IPS DF 19.7 (cell line): ENCODE data around the gene GALR3.

Source experiments
- DNase-seq: peaks from one replicate; pipeline ENCODE4 v3.0.0-alpha.2; 2013; ENCODE audit warnings: low read depth, low spot score

GALR3 gene

DNA sequence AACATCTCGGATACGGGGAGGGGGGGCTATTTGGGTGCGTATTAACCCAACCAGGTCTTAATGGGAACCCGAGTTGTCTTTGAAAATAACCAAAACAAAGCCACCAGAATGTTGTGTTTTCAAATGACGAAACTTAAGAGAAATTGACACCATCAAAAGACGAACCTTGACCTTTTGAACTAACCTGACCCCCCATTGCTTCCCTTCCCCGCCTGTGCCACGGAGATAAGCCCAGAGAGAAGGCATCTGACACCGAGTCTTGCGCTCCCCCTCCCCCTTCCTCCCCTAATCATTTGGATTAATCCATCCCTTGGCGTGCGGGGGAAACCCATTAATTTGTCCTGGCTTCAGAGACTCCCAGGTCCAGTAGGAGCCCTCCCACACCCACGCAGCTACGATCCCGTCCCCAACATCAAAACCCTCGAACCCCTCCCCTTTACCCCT lies 20.0 kb upstream of the GALR3 start:
- DNase-seq = no peak

GRCh38 chr22:37803639-37804351 lies 19.4 kb upstream of the GALR3 start:
- no peak for DNase-seq

GRCh38 chr22:37804352-37804880 lies 18.8 kb upstream of the GALR3 start:
- no peak for DNase-seq

- no peak for DNase-seq
These were observed 18.0 kb upstream of the GALR3 start for GRCh38 chr22:37804881-37805809.

- no peak for DNase-seq
These were observed 17.3 kb upstream of the GALR3 start for GRCh38 chr22:37805810-37806277.

DNA sequence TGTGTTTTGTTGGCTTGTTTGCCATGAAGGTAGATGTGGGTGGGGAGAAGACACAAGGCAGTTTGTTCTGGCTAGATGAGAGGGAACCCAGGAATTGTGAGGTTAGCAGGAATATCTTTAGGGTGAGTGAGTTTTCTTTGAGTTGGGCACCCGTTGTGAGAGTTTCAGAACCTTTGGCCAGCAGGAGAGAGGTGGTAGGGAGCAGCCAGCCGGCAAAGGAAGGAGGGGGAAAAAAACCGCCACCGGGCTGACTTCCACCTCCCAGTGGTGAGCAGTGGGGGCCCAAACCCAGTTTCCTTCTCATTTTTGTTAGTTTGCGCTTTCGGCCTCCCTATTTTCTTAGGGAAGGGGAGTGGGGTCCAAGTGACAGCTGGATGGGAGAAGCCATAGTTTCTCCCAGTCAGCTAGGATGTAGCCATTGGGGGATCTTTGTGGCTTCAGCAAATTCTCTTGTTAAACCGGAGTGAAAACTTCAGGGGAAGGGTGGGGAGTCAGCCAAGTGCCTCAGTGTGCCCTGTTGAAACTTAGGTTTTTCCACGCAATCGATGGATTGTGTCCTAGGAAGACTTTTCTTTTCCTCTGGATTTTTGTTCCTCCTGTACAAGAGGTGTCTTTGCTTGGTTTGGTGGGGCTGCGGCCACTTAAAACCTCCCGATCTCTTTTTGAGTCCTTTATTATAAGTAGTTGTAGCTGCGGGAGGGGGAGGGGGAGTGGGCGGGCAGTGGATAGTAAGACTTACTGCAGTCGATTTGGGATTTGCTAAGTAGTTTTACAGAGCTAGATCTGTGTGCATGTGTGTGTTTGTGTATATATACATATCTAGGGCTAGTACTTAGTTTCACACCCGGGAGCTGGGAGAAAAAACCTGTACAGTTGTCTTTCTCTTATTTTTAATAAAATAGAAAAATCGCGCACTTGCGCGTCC lies 16.5 kb upstream of the GALR3 start:
- DNase-seq = no peak

DNA sequence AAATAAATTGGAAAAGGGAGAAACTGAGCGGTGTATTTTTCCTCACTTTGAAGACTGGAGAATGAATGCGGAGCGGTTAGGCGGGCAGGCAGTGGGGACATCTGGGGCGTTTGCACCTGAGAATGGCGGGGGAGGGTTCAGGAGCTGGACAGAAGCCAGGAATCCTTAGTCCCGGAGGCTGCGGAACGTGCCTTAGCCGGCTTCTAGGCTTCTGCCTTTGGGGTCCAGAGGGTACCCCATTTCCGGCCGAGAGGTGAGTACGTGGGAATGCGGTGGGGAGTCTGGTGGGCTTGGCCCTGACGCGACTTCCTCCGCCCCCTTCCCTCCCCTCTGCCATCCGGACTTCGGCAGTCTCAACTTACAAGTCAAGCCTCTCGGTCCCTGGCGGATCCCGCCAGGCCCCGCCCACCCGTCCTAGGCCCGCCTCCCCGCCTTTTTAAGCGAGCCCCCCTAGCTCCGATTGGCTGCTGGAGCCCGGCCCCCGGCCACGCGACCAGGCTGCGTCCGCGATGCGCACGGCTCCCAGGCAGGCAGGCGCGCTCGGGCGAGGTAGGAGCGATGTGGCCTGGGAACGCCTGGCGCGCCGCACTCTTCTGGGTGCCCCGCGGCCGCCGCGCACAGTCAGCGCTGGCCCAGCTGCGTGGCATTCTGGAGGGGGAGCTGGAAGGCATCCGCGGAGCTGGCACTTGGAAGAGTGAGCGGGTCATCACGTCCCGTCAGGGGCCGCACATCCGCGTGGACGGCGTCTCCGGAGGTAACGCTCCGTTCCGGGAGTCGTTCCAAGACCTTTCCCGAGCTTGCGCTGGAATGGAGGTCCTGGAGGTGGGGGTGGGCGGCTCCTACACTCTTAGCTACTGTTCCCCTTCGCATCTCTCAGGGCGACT lies 15.5 kb upstream of the GALR3 start, which contains the start of gene GCAT:
Gene GCAT (plus strand): TSS at position 525 of the 884 bp plus-strand sequence. CDS start 34 bp downstream, at position 559.
- no peak for DNase-seq

GRCh38 chr22:37808294-37808657 lies 14.9 kb upstream of the GALR3 start:
- no peak for DNase-seq

- no peak for DNase-seq
These were observed 13.4 kb upstream of the GALR3 start for GRCh38 chr22:37809672-37810333.

DNA sequence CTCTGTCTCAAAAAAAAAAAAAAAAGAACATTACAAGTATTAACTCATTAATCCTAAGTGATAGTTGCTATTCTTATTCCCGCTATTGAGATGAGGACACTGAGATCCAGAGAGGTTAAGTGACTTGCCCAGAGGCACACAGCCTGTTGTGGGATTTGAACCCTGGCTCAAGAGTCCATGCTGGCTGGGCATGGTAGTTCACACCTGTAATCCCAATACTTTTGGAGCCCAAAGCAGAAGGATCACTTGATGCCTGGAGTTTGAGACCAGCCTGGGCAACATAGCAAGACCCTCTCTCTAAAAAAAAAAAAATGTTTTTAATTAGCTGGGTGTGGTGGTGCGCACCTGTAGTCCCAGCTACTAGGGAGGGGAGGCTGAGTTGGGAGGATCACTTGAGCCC lies 11.3 kb upstream of the GALR3 start:
- DNase-seq = no peak

- DNase-seq = no peak
These were observed 10.1 kb upstream of the GALR3 start for GRCh38 chr22:37812869-37813678.

DNA sequence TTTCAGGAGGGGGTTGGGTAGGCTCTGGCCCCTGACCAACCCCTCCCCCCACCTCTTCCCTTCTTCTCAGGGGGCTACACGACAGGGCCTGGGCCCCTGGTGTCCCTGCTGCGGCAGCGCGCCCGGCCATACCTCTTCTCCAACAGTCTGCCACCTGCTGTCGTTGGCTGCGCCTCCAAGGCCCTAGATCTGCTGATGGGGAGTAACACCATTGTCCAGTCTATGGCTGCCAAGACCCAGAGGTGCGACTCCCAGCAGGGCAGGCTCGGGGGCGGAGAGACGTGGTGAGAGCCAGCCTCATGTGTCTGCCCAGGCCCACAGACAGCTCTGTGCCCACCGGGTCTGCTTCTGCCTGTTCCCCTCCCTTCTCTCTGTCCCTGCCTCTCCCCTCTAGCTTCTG lies 7.6 kb upstream of the GALR3 start:
- DNase-seq = no peak

DNA sequence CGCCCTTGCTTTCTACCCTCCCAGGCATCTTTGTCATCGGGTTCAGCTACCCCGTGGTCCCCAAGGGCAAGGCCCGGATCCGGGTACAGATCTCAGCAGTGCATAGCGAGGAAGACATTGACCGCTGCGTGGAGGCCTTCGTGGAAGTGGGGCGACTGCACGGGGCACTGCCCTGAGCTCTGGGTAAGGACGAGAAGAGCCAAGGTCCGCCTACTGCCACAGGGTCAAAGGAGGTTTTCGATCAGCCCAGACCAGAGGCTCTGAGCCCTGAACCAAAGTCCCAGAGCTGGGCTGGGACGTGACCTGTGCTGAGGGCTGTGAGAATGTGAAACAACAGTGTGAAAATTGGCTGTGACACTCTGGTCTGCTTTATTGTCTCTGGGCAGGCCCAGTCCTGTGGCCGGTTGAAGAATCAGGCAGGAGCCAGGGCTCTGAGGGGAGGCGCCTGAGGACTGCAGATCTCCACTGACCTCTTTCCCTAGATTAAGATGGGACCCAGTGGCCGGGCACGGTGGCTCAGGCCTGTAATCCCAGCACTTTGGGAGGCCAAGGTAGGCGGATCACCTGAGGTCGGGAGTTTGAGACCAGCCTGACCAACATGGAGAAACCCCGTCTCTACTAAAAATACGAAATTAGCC lies 6.5 kb upstream of the GALR3 start:
- DNase-seq = no peak

- DNase-seq = no peak
These were observed 5.3 kb upstream of the GALR3 start for GRCh38 chr22:37817705-37818408.

DNA sequence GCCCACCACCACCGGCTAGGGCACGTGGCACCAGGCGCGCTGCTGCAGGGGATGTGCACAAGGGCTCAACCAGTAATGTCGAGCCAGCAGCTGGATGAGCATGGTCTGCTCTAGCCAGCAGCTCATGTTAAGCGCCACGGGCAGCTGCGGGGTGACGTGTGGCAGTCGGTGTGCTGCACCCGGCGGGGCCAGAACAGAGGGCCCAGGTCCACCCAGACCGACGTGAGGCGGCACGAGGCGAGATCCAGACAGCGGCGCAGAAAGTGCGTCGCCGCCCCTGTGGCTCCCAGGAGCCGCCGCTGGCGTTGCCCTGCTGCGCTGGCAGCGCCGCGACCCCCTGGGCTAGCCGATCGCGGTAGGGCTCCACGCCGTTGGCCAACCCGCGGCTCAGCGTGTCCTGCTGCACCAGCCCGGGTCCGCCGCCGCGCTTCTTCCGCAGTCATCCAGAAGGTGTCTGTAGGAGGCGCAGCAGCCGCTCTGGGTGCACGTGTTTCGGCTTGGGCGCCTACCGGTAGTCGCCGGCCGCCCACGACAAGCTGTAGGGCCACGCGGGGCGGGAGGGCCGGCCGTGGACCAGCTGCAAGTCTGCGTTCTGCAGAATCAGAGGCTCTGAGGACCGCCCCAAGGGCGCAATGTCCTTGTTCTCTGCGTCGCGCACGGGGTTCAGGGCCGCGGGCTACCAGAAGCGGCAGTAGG lies 4.6 kb upstream of the GALR3 start:
- DNase-seq = no peak

DNA sequence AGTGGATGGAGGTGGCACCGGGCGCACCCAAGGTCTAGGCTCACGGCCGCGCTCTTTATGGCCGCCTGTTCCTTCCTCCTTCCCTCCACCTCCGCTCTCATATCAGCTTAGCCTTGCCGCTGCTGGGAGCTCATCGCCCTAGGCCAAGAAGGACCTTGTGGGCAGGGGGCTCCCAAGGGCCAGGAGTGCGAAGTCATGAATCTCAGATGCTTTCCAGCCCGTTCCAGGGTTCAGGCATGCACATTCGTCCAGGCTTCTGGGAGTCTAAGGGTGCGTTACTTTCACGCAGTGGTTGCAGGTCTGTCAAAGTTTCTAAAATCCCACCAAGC lies 4.1 kb upstream of the GALR3 start:
- DNase-seq = no peak

GRCh38 chr22:37820350-37820749 lies 2.8 kb upstream of the GALR3 start:
- no peak for DNase-seq
